Right lobe of liver (tissue), 6 donors: ENCODE measurements around the gene PIK3R4. TPM values are rescaled to one million over a fixed set of nuclear protein-coding genes. Genes with fewer than 3 reads are reported as not detected.

ENCODE experiments used
- ATAC-seq, 4 donors: fragments of 200-7000 bp; cut with Tn5 transposase; one replicate each; pipeline ENCODE4 v1.9.1; 2020; ENCODE audit warnings: mild to moderate bottlenecking in 4 of 4, moderate library complexity in 4 of 4
- DNase-seq, 3 donors: peaks; one replicate each; pipeline ENCODE4 v3.0.0-alpha.2; 2020
- H3K27ac ChIP-seq, 3 donors: fragments of 200-600 bp; one replicate each; pipeline ENCODE4 v1.8.0; 2022
- H3K27me3 ChIP-seq, 2 donors: fragments of 200-600 bp; one replicate each; pipeline ENCODE4 v1.8.0; 2022
- H3K36me3 ChIP-seq, 4 donors: fragments of 200-600 bp; sonication (generic) in 1 of 4; one replicate each; pipeline versions ENCODE4 v1.5.1 to v1.8.0; 2017 to 2022; ENCODE audit warnings: control low read depth in 1 of 4
- H3K4me1 ChIP-seq, 4 donors: fragments of 200-600 bp; sonication (generic) in 1 of 4; one replicate each; pipeline versions ENCODE4 v1.5.1 to v1.8.0; 2017 to 2022; ENCODE audit warnings: control low read depth in 1 of 4
- H3K4me3 ChIP-seq, 3 donors: fragments of 200-600 bp; one replicate each; pipeline ENCODE4 v1.8.0; 2022
- H3K9me3 ChIP-seq, 4 donors: fragments of 200-600 bp; sonication (generic) in 1 of 4; one replicate each; pipeline versions ENCODE4 v1.5.1 to v1.8.0; 2017 to 2022; ENCODE audit warnings: control low read depth in 1 of 4
- CTCF ChIP-seq, 4 donors: fragments of 200-600 bp in 3 of 4; fragments of 450-650 bp in 1 of 4; IDR thresholded peaks; one replicate each; pipeline versions ENCODE4 v1.5.1 to v1.8.0; 2016 to 2022; ENCODE audit warnings: antibody characterized with exemption in 4 of 4, mild to moderate bottlenecking in 2 of 4
- POLR2A ChIP-seq: fragments of 450-650 bp; IDR thresholded peaks from one replicate; pipeline ENCODE4 v1.6.1; 2017; ENCODE audit warnings: antibody characterized with exemption, mild to moderate bottlenecking
- WGBS: methylation state at CpG from one replicate; pipeline ENCODE4 v1.1.6; 2018; ENCODE audit warnings: low coverage, low lambda C conversion rate; ENCODE audit not compliant: insufficient coverage; ENCODE audit errors: missing lambda C conversion rate; 5-methylcytosine and 5-hydroxymethylcytosine counted together
- intact Hi-C, 2 donors: fragments of 100-400 bp; cut with DNase I; formaldehyde crosslinking; loops; one replicate each; pipeline versions ENCODE4 v1.11.2 to v1.14.1; 2022
- total RNA-seq, 6 experiments: library from RNA; depleted of rRNA in 2 of 6; stranded (reverse); fragments of >200 nt in 2 of 6; fragmentation: NEBNext Ultra II Directional in 3 of 6; extraction: Animal tissue kit (Norgen Biotek cat#: 25700) in 3 of 6; gene quantifications; one replicate each; pipeline versions ENCODE4 v1.1.0 to v1.2.4, GENCODE V29; 2016 to 2023
- donor health status: DM: no; HTN: yes; CAD: no.
- donor health status: DM: no; HTN: no; CAD: no.
- donor health status: DM: no; HTN: no; CAD: no.
- donor health status: DM: no; HTN: yes; CAD: no.
- donor health status: DM: no; HTN: yes; CAD: no.

Gene PIK3R4
- total RNA-seq, 6 experiments from 2014 or later, result 15.3 to 35.3 (median 24.1) TPM

DNA sequence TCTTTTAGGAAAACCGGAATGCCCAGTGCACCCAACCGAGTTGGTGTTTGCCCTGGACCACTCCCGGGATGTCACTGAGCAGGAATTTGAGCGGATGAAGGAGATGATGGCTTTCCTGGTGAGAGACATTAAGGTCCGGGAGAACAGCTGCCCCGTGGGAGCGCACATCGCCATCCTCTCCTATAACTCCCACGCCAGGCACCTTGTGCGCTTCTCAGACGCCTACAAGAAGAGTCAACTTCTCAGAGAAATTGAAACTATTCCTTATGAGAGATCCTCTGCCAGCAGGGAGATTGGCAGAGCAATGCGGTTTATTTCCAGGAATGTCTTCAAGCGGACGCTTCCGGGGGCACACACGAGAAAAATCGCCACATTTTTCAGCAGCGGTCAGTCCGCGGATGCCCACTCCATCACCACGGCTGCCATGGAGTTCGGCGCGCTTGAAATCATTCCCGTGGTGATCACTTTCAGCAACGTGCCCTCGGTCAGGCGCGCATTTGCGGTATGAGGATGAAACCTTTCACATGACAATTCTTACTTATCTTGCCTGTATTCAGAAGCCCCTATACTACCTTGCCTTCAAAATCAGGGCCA lies 97.5 kb downstream of the PIK3R4 start:
- no peaks in the 10 kb centered on the region for H3K27me3 ChIP-seq
- no peaks in the 10 kb centered on the region for H3K9me3 ChIP-seq
- H3K4me3 ChIP-seq, result no peak overlapping the region

DNA sequence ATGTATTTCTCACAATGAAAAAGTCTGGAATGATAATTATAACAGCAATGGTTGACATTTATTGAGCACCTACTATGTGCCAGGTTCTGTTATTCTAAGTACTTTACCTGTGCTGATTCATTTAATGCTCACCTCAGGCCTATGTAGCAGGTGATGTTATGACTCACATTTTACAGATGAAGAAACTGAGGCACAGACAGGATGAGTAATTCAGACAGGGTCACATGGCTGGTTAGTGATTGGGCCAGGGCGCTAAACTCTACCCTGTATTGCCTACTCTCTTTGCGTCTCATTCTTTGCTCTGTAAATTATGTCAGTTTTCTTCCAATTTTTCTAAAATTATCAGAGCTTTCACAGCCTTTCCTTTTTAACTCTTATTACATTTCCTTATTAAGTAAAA lies 98.3 kb downstream of the PIK3R4 start:
- DNase-seq, result no peak
- intact Hi-C loops, result no loop called here
- H3K36me3 ChIP-seq, result no peaks in the 10 kb centered on the region
- no peaks in the 10 kb centered on the region for H3K27me3 ChIP-seq
- H3K4me3 ChIP-seq, result no peak overlapping the region
- H3K27ac ChIP-seq, result no peak overlapping the region
- ATAC-seq, result no peak
- 94% methylated on average over 2 of the region's 2 CpGs for WGBS
- H3K4me1 ChIP-seq, result no peaks in the 10 kb centered on the region
- no peaks in the 10 kb centered on the region for H3K9me3 ChIP-seq
- TF ChIP-seq POLR2A, result no peak
- TF ChIP-seq CTCF (IDR thresholded peaks at IDR 0.05), result no peak

More for the DNA sequence above, 97.5 kb downstream of the PIK3R4 start:
- Histone ChIP-seq H3K36me3 (no peaks in the 10 kb centered on the region), H3K4me1 (no peaks in the 10 kb centered on the region), H3K27ac (no peak overlapping the region)
- ATAC-seq (no peak), DNase-seq (no peak)
- TF ChIP-seq CTCF (IDR thresholded peaks at IDR 0.05), result no peak
- TF ChIP-seq POLR2A, result no peak
- WGBS, result 95% methylated on average over 25 of the region's 30 CpGs
- intact Hi-C loops, result no loop called here

DNA sequence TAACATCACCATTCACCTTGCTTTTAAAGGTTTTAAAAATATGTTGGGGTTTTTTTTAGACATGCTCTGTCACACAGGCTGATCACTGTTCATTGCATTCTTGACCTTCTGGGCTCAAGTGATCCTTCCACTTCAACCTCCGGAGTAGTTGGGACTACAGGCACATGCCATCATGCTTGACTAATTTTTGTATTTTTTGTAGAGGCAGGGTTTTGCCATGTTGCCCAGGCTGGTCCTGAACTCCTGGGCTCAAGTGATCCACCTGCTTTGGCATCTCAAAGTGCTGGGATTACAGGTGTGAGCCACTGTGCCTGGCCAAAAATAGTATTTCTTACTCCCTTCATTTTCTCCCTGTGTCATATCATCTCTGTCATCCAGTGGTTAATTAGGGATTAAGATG lies 101.4 kb downstream of the PIK3R4 start:
- intact Hi-C loops, result no loop called here
- H3K4me3 ChIP-seq, result no peak overlapping the region
- H3K4me1 ChIP-seq, result no peaks in the 10 kb centered on the region
- H3K27ac ChIP-seq, result no peak overlapping the region
- no peaks in the 10 kb centered on the region for H3K36me3 ChIP-seq
- no peak for DNase-seq
- no peaks in the 10 kb centered on the region for H3K9me3 ChIP-seq
- H3K27me3 ChIP-seq, result no peaks in the 10 kb centered on the region
- 64% methylated on average over 1 of the region's 1 CpG for WGBS
- ATAC-seq, result no peak
- no peak for TF ChIP-seq POLR2A

DNA sequence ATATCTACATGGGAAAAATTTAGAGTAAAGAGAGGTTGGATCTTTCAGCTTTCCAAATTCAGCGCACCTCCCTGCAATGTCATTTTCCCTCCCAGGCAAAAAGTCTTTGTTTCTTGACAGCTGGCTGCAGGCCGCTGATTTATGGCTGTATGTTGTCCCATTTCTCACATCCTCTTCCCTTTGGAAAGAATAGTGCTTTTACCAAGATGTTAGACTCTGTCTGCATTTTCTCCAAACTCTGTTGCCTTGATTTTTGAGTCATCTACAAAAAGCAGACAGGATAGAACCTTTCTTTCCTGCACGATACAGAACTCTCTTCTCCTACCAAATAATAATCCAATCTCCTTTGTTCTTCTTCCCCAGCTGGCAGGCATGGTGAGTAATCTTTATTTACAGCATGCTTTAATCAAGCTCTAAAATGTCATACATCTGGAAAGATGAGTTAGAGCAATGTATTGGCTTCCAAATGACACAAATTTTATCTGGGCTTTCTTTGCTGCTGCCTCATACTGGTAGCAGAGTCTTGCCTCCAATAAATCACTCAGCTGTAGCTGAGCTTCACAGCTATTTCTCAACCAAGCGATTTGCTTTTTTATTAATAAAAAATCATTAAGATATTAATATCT lies 101.9 kb downstream of the PIK3R4 start:
- WGBS, result 73% methylated on average over 4 of the region's 4 CpGs
- TF ChIP-seq CTCF (IDR thresholded peaks at IDR 0.05), result no peak
- TF ChIP-seq POLR2A, result no peak
- H3K9me3 ChIP-seq, result no peaks in the 10 kb centered on the region
- intact Hi-C loops, result no loop called here
- H3K36me3 ChIP-seq, result no peaks in the 10 kb centered on the region
- ATAC-seq (no peak), DNase-seq (no peak)
- no peaks in the 10 kb centered on the region for H3K4me1 ChIP-seq
- no peak overlapping the region for H3K27ac ChIP-seq
- no peaks in the 10 kb centered on the region for H3K27me3 ChIP-seq
- no peak overlapping the region for H3K4me3 ChIP-seq

GRCh38 chr3:130640027-130640426 lies 106.6 kb downstream of the PIK3R4 start:
- TF ChIP-seq POLR2A, result no peak
- no peak for TF ChIP-seq CTCF (IDR thresholded peaks at IDR 0.05)
- ATAC-seq, result no peak
- no peak for DNase-seq
- no peak overlapping the region for H3K4me3 ChIP-seq
- no peaks in the 10 kb centered on the region for H3K4me1 ChIP-seq
- no peak overlapping the region for H3K27ac ChIP-seq
- WGBS, result 100% methylated on average over 1 of the region's 2 CpGs
- H3K9me3 ChIP-seq, result no peaks in the 10 kb centered on the region
- intact Hi-C loops, result no loop called here
- H3K27me3 ChIP-seq, result no peaks in the 10 kb centered on the region
- no peaks in the 10 kb centered on the region for H3K36me3 ChIP-seq
